H1 (cell line): ENCODE measurements around the gene PTPN2. TPM values are rescaled to one million over a fixed set of nuclear protein-coding genes. Genes with fewer than 3 reads are reported as not detected.
A peak's percentile ranks its signal among the peaks of the same experiment; 100 is the strongest.

ENCODE experiments used
- CTCF ChIA-PET: fragments of 300-600 bp; sonication (Branson Sonifier 250); formaldehyde crosslinking; loops from one replicate; lab custom pipeline; 2021; ENCODE audit not compliant: partially characterized antibody; lab: Charles Lee
- POLR2A ChIA-PET: fragments of 300-600 bp; sonication (Branson Sonifier 250); formaldehyde crosslinking; loops from one replicate; lab custom pipeline; 2021; ENCODE audit warnings: inconsistent platforms; ENCODE audit not compliant: partially characterized antibody; lab: Charles Lee
- DNase-seq, 2 experiments: peaks; one replicate each; pipeline versions ENCODE4 v3.0.0 to v3.0.0-alpha.2; 2010 to 2022; ENCODE audit warnings: low spot score in 2 of 2, low read depth in 1 of 2, mixed read lengths in 1 of 2
- FAIRE-seq: peaks from 2 replicates; lab custom pipeline; 2011; peaks lifted over from hg19 to GRCh38; lab: Jason Lieb, UNC
- H2AFZ ChIP-seq: 2 replicates; pipeline ENCODE4 v1.8.1; 2012; ENCODE audit warnings: low read length, inconsistent platforms
- H2AK5ac ChIP-seq: 2 replicates; pipeline ENCODE4 v1.6.1; 2013; ENCODE audit warnings: low read depth, low read length
- H2BK120ac ChIP-seq: replicated peaks from 2 replicates; pipeline ENCODE3; 2013; ENCODE audit warnings: low read depth, low read length, inconsistent platforms
- H2BK12ac ChIP-seq: 2 replicates; pipeline ENCODE4 v1.6.1; 2013; ENCODE audit warnings: low read depth, low read length
- H2BK15ac ChIP-seq: 2 replicates; pipeline ENCODE4 v1.6.1; 2013; ENCODE audit warnings: low read length
- H2BK20ac ChIP-seq: 2 replicates; pipeline ENCODE4 v1.6.1; 2013; ENCODE audit warnings: low read length
- H2BK5ac ChIP-seq: 2 replicates; pipeline ENCODE4 v1.6.1; 2013; ENCODE audit warnings: low read depth, low read length
- H3K14ac ChIP-seq: 2 replicates; pipeline ENCODE4 v1.6.1; 2013; ENCODE audit warnings: inconsistent platforms; ENCODE audit not compliant: insufficient read length
- H3K18ac ChIP-seq: 2 replicates; pipeline ENCODE4 v1.6.1; 2013; ENCODE audit warnings: low read length; ENCODE audit errors: extremely low read depth
- H3K23ac ChIP-seq: 2 replicates; pipeline ENCODE4 v1.6.1; 2013; ENCODE audit warnings: inconsistent platforms; ENCODE audit not compliant: insufficient read length
- H3K23me2 ChIP-seq: 2 replicates; pipeline ENCODE4 v1.6.1; 2013; ENCODE audit warnings: low read depth, low read length
- H3K27ac ChIP-seq: 2 replicates; pipeline ENCODE4 v1.6.1; 2011; ENCODE audit warnings: low read depth, low read length, inconsistent platforms
- H3K27me3 ChIP-seq, 4 experiments: replicated peaks in 1 of 4; 1 replicate in 1 of 4; 2 replicates in 3 of 4; pipeline versions ENCODE4 v1.6.1 to v1.8.1; 2011 to 2013; ENCODE audit warnings: low read length in 3 of 4, mild to moderate bottlenecking in 3 of 4, inconsistent platforms in 2 of 4, mixed read lengths in 2 of 4, moderate library complexity in 1 of 4; ENCODE audit not compliant: control insufficient read depth in 3 of 4, insufficient read depth in 3 of 4; ENCODE audit errors: extremely low read depth in 1 of 4
- H3K36me3 ChIP-seq, 4 experiments: 2 replicates each; pipeline versions ENCODE4 v1.6.1 to v1.8.1; 2011 to 2013; ENCODE audit warnings: mild to moderate bottlenecking in 4 of 4, low read length in 3 of 4, moderate library complexity in 2 of 4, control low read depth in 1 of 4, inconsistent platforms in 1 of 4; ENCODE audit not compliant: insufficient read depth in 4 of 4, control insufficient read depth in 2 of 4
- H3K4ac ChIP-seq: replicated peaks from 2 replicates; pipeline ENCODE3; 2013; ENCODE audit warnings: low read length, low read depth, mixed read lengths, inconsistent platforms; ENCODE audit not compliant: insufficient read length
- H3K4me1 ChIP-seq, 4 experiments: replicated peaks in 1 of 4; 1 replicate in 1 of 4; 2 replicates in 3 of 4; pipeline versions ENCODE4 v1.6.1 to v1.8.1; 2011 to 2013; ENCODE audit warnings: low read length in 3 of 4, inconsistent platforms in 2 of 4, mixed read lengths in 1 of 4; ENCODE audit not compliant: insufficient read depth in 4 of 4, control insufficient read depth in 3 of 4
- H3K4me2 ChIP-seq, 2 experiments: 2 replicates each; pipeline versions ENCODE4 v1.6.1 to v1.8.1; 2011 to 2013; ENCODE audit warnings: low read depth in 2 of 2, low read length in 2 of 2, control low read depth in 1 of 2, inconsistent platforms in 1 of 2, mild to moderate bottlenecking in 1 of 2; ENCODE audit not compliant: insufficient read depth in 1 of 2
- H3K4me3 ChIP-seq, 4 experiments: fragments of 200-600, 300-600 bp in 1 of 4; sonication (generic), shearing (Covaris generic), sonication (Bioruptor Twin) in 1 of 4; 2 replicates each; pipeline versions ENCODE4 v1.5.1 to v1.8.1; 2011 to 2016; ENCODE audit warnings: low read length in 4 of 4, low read depth in 3 of 4, control low read depth in 2 of 4, inconsistent platforms in 2 of 4, mild to moderate bottlenecking in 2 of 4, mixed read lengths in 1 of 4, moderate library complexity in 1 of 4; ENCODE audit not compliant: insufficient read depth in 2 of 4; ENCODE audit errors: extremely low read depth in 1 of 4
- H3K56ac ChIP-seq: replicated peaks from 2 replicates; pipeline ENCODE3; 2013; ENCODE audit warnings: low read depth, mild to moderate bottlenecking, mixed read lengths, low read length, inconsistent platforms; ENCODE audit not compliant: insufficient read length
- H3K79me1 ChIP-seq: 2 replicates; pipeline ENCODE4 v1.6.1; 2013; ENCODE audit warnings: low read depth, low read length, control low read depth
- H3K79me2 ChIP-seq, 2 experiments: 2 replicates each; pipeline versions ENCODE4 v1.6.1 to v1.8.1; 2012 to 2013; ENCODE audit warnings: low read length in 2 of 2, mild to moderate bottlenecking in 2 of 2, inconsistent platforms in 1 of 2; ENCODE audit not compliant: insufficient read depth in 2 of 2, control insufficient read depth in 1 of 2
- H3K9ac ChIP-seq, 4 experiments: replicated peaks in 1 of 4; 1 replicate in 1 of 4; 2 replicates in 3 of 4; pipeline versions ENCODE4 v1.6.1 to v1.8.1; 2011 to 2013; ENCODE audit warnings: low read depth in 3 of 4, low read length in 3 of 4, control low read depth in 2 of 4, mild to moderate bottlenecking in 2 of 4, moderate library complexity in 2 of 4, inconsistent platforms in 1 of 4; ENCODE audit errors: extremely low read depth in 1 of 4
- H3K9me3 ChIP-seq, 2 experiments: 2 replicates each; pipeline versions ENCODE4 v1.6.1 to v1.8.1; 2012 to 2013; ENCODE audit warnings: mild to moderate bottlenecking in 2 of 2, moderate library complexity in 2 of 2, control low read depth in 1 of 2, inconsistent platforms in 1 of 2, low read depth in 1 of 2, low read length in 1 of 2, mixed read lengths in 1 of 2; ENCODE audit not compliant: insufficient read depth in 2 of 2
- H4K20me1 ChIP-seq, 2 experiments: replicated peaks in 1 of 2; 2 replicates each; pipeline versions ENCODE3 to v1.8.1; 2011 to 2013; ENCODE audit warnings: inconsistent platforms in 2 of 2, low read length in 2 of 2, mild to moderate bottlenecking in 1 of 2; ENCODE audit not compliant: insufficient read depth in 2 of 2, control insufficient read depth in 1 of 2
- H4K5ac ChIP-seq: 2 replicates; pipeline ENCODE4 v1.6.1; 2013; ENCODE audit warnings: low read length, low read depth, mixed read lengths, inconsistent platforms; ENCODE audit not compliant: insufficient read length
- H4K8ac ChIP-seq: 2 replicates; pipeline ENCODE4 v1.8.0; 2013; ENCODE audit warnings: mild to moderate bottlenecking, moderate library complexity, low read length, inconsistent platforms; ENCODE audit not compliant: insufficient read depth; ENCODE audit errors: extremely low read depth
- H4K91ac ChIP-seq: replicated peaks from 2 replicates; pipeline ENCODE3; 2013; ENCODE audit warnings: low read length, mixed read lengths, inconsistent platforms; ENCODE audit not compliant: insufficient read length
- BRCA1 ChIP-seq: IDR thresholded peaks from 2 replicates; pipeline ENCODE4 v1.6.1; 2012; ENCODE audit warnings: low read depth, low read length, improper control_type of control experiment
- CBX5 ChIP-seq: fragments of 300-800, 300-1000 bp; sonication (generic); IDR thresholded peaks from 2 replicates; pipeline ENCODE4 v1.7.1; 2016; ENCODE audit warnings: antibody characterized with exemption, low read length, low read depth
- CHD1 ChIP-seq: IDR thresholded peaks from 2 replicates; pipeline ENCODE4 v1.6.1; 2012; ENCODE audit warnings: low read depth, low read length, improper control_type of control experiment
- CTBP2 ChIP-seq: IDR thresholded peaks from 2 replicates; pipeline ENCODE4 v1.7.0; 2011; ENCODE audit warnings: borderline replicate concordance, mild to moderate bottlenecking, moderate library complexity, mixed read lengths, low read length; ENCODE audit not compliant: insufficient read depth, insufficient read length
- E2F6 ChIP-seq: IDR thresholded peaks from 2 replicates; pipeline ENCODE4 v1.6.1; 2012; ENCODE audit warnings: inconsistent platforms
- EZH2 ChIP-seq: fragments of 200-600 bp; sonication (generic); IDR thresholded peaks from 2 replicates; pipeline ENCODE4 v1.7.1; 2012; ENCODE audit warnings: low read depth, mild to moderate bottlenecking, moderate library complexity, low read length, inconsistent platforms; ENCODE audit not compliant: severe bottlenecking
- KDM1A ChIP-seq: fragments of 200-600, 300-600 bp; sonication (generic); IDR thresholded peaks from 2 replicates; pipeline ENCODE4 v1.7.1; 2016; ENCODE audit warnings: mild to moderate bottlenecking, low read length, borderline replicate concordance
- KDM4A ChIP-seq: IDR thresholded peaks from one replicate; pipeline ENCODE4 v1.7.1; 2012; ENCODE audit warnings: low read depth, mild to moderate bottlenecking, moderate library complexity, low read length, inconsistent platforms; ENCODE audit not compliant: severe bottlenecking
- RXRA ChIP-seq: IDR thresholded peaks from 2 replicates; pipeline ENCODE4 v1.6.1; 2011; ENCODE audit warnings: low read depth, mild to moderate bottlenecking, low read length, moderate library complexity; ENCODE audit not compliant: insufficient read depth
- SRF ChIP-seq: IDR thresholded peaks from 2 replicates; pipeline ENCODE4 v1.6.1; 2011; ENCODE audit warnings: mild to moderate bottlenecking, low read depth, low read length, moderate library complexity
- WGBS, 2 experiments: shearing (Covaris generic) in 1 of 2; methylation state at CpG; one replicate each; pipeline versions ENCODE4 v1.1.6 to v1.1.7; 2013 to 2015; ENCODE audit warnings: low lambda C conversion rate in 2 of 2, mixed read lengths in 2 of 2, inconsistent platforms in 1 of 2, low coverage in 1 of 2, missing lambda C conversion rate in 1 of 2; ENCODE audit not compliant: insufficient replicate concordance in 2 of 2, insufficient coverage in 1 of 2, insufficient read length in 1 of 2; ENCODE audit errors: extremely low coverage in 1 of 2, missing lambda C conversion rate in 1 of 2; 5-methylcytosine and 5-hydroxymethylcytosine counted together
- polyA plus RNA-seq, 7 experiments: library from polyadenylated mRNA; depleted of rRNA in 3 of 7; stranded (reverse) in 5 of 7; unstranded in 2 of 7; fragments of >200 nt in 5 of 7; fragments of 200-250 nt in 2 of 7; gene quantifications; 1 replicate in 5 of 7; 2 replicates in 1 of 7; 4 replicates in 1 of 7; pipeline versions ENCODE4 v1.2.1 to v1.2.3, GENCODE V29; 2011 to 2013; ENCODE audit warnings: missing spikeins in 2 of 7, mixed read lengths in 2 of 7
- total RNA-seq: library from RNA; stranded (reverse); fragmentation: NEBNext Ultra II Directional; extraction: Animal tissue kit (Norgen Biotek cat#: 25700); gene quantifications from 2 replicates; pipeline ENCODE4 v1.2.1, GENCODE V29; 2021

Gene PTPN2
- total and polyA plus RNA-seq, 2 of the 8 experiments (the other 6 are each of a cell fraction or from before 2014, with no cell fraction given), result 16.4 to 54.0 TPM

- DNase-seq, result peak in 1 of 2 experiments; percentile 61
- peak overlapping the region; percentile 31 to 63 (median 44) for H3K4me3 ChIP-seq
- 0 out of 2 replicates have a peak overlapping the region, but pooled peaks have one; percentile 64 for H2AFZ ChIP-seq
- TF ChIP-seq CTBP2, result no peak
- no peak for TF ChIP-seq SRF
- TF ChIP-seq CHD1, result no peak
- TF ChIP-seq CBX5, result no peak
- peak; percentile 68; the same call in 1 of the 2 replicates for TF ChIP-seq E2F6
- no peak for TF ChIP-seq KDM1A
- peak; percentile 7 for TF ChIP-seq EZH2
- no peak for TF ChIP-seq BRCA1
- TF ChIP-seq KDM4A, result peak; percentile 71
- TF ChIP-seq RXRA, result no peak
These were observed 107.1 kb downstream of the PTPN2 start for GRCh38 chr18:12776821-12777471.

More at GRCh38 chr18:12776821-12777471, 107.1 kb downstream of the PTPN2 start:
- Histone ChIP-seq H2BK12ac (no peak overlapping the region), H2BK5ac (no peak overlapping the region), H3K4me2 (peak overlapping the region; percentile 70 to 84), H4K8ac (no peak overlapping the region), H3K23me2 (peaks cover 2% of the 10 kb centered on the region; the same call in 1 of the 2 replicates), H4K20me1 (peaks cover 0 to 2% of the 10 kb centered on the region in 2 experiments), H2AK5ac (no peak overlapping the region), H3K56ac (no peak overlapping the region), H3K18ac (no peak overlapping the region; the same call in 1 of the 2 replicates), H3K23ac (no peak overlapping the region), H3K36me3 (no peaks in the 10 kb centered on the region), H2BK15ac (no peak overlapping the region), H3K27me3 (peaks cover 0 to 28% (median 15%) of the 10 kb centered on the region in 4 experiments; a peak in 5 of 7 replicates), H2BK120ac (no peak overlapping the region), H3K4ac (no peak overlapping the region), H3K9me3 (no peaks in the 10 kb centered on the region; a peak in 1 of 4 replicates), H3K79me1 (no peaks in the 10 kb centered on the region), H3K4me1 (no peaks in the 10 kb centered on the region), H2BK20ac (no peak overlapping the region), H3K14ac (no peak overlapping the region), H4K91ac (no peak overlapping the region), H4K5ac (no peak overlapping the region), H3K27ac (no peak overlapping the region), H3K79me2 (no peaks in the 10 kb centered on the region), H3K9ac (peak overlapping the region in 1 of 4 experiments; percentile 16; a peak in 2 of 7 replicates)
- FAIRE-seq, result no peak
- ChIA-PET POLR2A (interaction anchor here (0.7 to 2.4 kb wide), 5 partner anchors 11 to 171 kb away, joined by 3 to 14 read pairs (median 4); partner anchors contain the start of genes CEP76, PSMG2, PTPN2 and SEH1L), CTCF (interaction anchor here (0.6 to 2.8 kb wide), 6 partner anchors 10 to 157 kb away, joined by 3 to 18 read pairs (median 6); no protein-coding TSS in a partner anchor)
- WGBS, 2 experiments, result 40% methylated on average over 45 of the region's 54 CpGs; no CpG with 5 or more reads in 1 of the 2 experiments
